HG03064 (cell line): Measurements from ENCODE around the gene SDK2.
"Not testable (repeated sequence)": the region's sequence is repeated elsewhere in the genome, so short reads cannot be mapped to it uniquely, and the experiment has no call there.

Experiments
- ATAC-seq: cut with Tn5 transposase; IDR thresholded peaks from one replicate; pipeline ENCODE4 v1.9.1; 2021; ENCODE audit warnings: low read depth; ENCODE audit not compliant: unreplicated experiment

The SDK2 gene

DNA sequence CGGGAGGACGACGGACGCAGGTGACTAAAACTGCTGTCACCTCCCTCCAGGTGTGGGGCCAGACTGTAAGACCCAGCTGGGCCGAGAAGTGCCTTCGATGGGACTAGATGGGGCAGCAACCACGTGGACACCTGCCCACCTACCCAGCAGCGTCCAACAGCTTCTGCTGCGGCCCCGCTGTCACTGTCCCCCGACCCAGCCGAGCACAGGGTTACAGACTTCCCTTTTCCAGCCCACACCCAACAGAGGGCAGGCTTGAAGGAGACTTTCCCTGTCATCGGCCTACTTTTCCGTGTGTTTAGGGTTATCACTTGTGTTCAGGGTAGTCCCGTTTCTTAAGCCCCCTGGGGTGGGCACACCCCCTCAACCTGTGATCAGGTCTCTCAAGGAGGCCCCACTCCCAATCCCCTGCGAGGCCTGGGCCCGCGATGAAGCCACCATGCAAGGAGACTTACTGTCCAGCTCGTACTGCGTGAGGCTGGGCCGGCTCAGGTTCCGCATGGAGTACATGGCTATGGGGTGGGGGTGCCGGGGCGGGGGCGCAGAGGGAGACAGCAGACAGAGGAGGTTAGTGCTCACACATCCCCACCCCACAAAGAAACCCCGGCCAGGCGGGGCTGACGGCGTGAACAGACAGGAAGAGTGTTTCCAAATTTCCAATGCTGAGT is 263.7 kb downstream of the SDK2 start:
- ATAC-seq: no peak

GRCh38 chr17:73379826-73380225 is 264.4 kb downstream of the SDK2 start:
- ATAC-seq: no peak

DNA sequence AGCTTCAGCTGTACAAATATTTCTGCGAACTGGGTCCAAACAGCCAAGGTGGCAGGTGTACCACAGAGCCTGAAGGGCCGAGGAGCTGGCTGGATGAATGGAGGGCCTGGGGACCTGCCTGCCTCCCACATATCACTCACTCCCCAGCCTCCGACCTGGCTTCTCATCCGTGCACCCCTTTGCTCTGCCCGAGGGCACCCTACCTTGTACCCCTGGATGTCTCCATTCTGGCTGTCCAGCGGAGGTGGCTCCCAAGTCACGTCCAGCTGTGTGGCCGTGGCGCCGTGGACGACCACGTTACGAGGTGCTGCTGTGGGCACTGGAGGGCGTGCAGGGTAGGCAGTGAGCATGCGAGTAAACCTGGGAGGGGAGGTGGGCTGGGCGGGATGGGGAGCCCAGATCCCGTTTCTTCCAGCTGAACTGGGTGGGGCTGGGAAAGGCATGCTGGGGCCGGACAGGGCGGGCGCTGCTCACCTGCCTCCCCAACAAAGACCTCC is 265.2 kb downstream of the SDK2 start:
- no peak for ATAC-seq

GRCh38 chr17:73376636-73377035 is 267.6 kb downstream of the SDK2 start:
- no peak for ATAC-seq

DNA sequence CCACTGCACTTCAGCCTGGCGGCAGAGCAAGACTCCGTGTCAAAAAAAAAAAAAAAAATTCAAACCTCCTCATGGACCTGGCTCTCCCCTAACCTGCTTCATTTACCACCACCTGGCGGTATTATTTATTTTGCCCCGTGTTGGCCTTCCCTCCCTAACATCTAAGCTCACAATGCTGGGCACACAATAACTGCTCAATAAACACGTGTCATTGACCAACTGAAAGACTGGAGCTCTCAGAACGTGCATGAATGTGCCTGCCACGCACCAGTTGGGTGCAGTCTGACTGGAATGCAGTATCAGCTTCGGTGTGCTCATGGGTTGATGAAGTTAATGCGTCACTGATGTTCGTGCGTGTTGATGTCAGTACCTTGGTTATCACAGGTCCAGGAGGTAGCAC is 268.1 kb downstream of the SDK2 start:
- ATAC-seq: no peak

DNA sequence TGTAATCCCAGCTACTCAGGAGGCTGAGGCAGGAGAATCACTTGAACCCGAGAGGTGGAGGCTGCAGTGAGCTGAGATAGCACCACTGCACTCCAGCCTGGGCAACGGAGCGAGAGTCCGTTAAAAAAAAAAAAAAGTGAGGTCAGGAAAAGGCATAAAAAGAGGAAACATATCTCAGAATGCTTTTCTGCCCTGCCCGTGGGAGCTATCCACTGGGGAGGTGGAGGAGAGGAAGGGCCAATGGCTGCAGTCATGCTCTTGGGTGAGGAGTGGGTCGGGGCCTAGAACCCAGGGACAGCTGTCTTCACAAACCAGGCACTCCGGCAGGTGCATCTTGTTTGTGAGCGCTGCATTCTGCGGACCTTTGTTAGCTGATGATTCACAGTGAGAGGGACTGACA is 272.4 kb downstream of the SDK2 start:
- no peak for ATAC-seq

DNA sequence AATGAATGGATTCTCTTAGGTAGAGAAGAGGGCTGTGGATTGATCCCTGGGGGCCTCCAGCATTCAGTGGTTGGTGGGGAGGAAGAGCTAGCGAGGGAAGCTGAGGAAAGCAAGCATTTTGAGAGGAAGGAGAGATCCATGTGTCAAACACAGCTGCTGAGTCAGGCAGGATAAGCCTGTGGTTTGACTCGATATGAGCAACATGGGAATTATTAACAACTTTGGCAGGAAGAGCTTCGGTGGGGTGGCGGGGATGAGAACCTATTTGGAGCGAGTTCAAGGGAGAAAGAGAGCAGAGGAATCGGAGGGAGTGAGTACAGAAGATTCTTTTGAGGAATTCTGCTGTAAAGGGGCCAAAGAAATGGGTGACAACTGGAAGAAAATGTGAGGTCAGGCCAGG is 273.0 kb downstream of the SDK2 start:
- ATAC-seq: no peak

DNA sequence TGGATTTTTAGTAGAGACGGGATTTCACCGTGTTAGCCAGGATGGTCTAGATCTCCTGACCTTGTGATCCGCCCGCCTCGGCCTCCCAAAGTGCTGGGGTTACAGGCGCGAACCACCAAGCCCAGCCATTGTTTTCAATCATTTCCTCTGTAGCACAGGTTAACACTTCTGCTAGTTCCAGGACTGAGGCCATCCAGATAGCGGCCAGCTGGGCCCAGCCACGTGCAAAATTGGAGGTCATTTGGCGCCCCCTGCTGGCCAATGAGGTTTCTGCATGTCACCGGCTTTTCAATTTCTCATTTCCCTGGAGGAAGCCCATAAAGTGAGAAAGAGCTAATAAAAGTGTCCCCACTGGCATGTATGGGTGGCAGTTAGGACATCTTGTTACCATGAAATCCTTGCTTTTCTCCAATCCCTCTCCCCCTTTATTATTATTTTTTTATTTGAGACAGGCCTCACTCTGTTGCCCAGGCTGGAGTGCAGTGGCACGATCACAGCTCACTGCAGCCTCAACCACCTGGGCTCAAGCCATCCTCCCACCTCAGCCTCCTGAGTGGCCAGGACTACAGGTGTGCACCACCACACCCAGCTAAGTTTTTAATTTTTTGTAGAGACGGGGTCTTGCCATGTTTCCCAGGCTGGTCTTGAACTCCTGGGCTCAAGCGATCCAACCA is 274.3 kb downstream of the SDK2 start:
- not testable (repeated sequence) for ATAC-seq

GRCh38 chr17:73369111-73369521 is 275.1 kb downstream of the SDK2 start:
- ATAC-seq: no peak

DNA sequence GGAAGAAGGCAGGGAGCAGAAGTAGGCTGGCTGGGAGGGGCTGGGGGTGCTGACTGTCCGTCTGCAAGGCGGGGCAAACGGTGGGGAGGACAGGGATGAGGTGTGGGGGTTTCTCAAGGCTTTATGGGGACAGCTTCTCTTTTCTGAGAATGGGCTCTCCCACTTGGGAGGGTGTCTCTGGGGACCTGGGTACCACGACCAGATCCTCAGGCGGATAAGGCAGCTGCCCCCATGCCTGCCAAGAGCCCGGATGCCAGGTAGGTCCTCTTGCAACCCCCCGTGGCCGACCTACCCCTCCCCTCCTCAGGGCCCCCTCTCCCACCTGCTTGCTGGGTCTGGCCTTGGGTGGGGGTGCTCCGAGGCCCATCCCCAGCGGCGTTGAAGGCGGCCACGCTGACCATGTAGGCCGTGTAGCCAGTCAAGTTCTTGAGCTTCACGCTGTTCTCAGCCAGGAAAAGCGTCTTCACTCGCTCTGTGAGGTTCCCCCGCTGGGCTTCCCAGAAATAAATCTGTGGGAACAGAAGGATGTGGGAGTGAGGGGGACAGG is 276.1 kb downstream of the SDK2 start:
- ATAC-seq: no peak

DNA sequence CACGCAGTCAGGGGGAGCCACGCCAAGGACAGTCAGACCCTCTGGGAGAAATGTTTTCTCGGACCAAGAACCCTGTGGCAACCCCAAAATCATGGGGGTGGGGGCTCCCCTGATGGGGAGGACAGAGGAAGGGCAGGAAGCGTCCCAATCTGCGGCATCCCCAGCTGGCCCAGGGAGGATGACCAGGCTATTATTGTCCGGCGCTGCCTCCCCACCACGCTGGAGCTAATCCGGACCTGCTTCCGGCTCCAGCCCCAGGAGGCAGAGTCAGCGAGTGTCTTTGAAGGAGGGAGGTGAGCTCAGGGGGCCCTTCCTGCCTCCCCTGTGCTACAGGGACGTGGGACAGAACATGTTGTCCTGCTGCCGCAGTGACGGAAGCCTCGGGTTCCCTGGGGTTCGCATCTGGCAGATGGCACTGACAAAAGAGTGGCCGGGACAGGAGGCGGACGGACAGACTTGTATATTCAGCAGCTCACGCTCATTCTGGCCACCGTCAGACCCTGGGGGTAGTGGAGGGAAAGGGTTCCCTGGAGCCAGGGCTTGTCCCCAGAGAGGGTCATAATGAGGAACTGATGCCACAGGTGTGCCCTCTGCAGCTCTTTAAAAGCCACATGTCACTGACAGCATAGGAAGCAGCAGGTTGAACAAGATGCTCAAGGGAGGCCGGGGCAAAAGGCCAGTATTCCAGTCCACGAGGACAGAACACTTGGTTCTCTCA is 278.2 kb downstream of the SDK2 start:
- no peak for ATAC-seq

GRCh38 chr17:73365301-73365874 is 278.9 kb downstream of the SDK2 start:
- no peak for ATAC-seq

DNA sequence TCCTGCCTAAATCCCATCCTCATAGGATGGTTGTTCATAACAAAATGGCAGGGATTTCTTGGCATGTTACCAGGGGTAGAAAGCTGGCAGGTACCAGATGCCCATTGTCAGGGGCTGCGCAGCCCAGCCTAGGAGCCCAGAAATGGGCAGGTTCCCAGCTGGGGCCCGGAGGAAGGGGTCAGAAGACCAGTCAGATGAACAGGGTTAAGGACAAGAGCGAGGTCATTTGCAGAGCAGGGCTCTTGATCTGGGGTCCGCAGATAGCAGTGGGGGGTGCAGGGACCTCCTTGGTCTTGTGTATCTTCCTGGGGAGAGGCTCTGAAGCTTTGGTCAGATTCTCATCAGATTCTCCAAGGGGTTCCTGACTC is 280.1 kb downstream of the SDK2 start:
- ATAC-seq: no peak

DNA sequence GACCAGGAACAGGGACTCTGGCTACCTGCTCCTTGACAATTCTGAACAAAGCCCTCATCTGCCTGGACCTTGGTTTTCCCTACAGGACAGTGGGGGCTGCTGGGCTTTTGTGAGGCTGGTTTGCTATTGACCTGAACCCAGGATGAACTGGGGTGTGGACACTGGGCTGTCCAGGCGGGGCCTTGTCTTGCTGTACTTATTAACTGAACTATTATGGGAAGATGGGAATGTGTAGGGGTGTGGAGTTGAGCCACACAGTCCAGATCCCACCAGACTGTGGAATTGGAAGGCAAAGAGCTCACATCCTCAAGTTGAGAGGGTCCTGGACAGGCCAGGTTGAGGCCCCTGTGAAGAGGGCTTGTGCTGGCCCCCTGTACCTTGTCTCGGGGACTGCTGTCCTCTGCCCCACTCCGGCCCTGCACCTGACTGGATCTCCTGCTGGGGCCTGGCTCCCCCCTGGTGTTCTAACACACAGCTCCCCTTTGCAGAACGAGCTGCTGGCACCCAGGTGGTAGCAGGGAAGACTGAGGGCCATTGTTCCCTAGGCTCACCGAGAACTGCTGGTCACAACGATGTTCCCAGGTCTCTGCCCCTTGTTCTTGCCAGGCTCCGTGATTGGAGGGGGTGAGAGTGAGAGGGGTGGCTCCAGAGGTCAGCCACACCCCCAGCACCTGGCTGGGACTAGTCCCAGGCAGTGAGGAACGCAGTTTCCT is 280.6 kb downstream of the SDK2 start:
- ATAC-seq: no peak

DNA sequence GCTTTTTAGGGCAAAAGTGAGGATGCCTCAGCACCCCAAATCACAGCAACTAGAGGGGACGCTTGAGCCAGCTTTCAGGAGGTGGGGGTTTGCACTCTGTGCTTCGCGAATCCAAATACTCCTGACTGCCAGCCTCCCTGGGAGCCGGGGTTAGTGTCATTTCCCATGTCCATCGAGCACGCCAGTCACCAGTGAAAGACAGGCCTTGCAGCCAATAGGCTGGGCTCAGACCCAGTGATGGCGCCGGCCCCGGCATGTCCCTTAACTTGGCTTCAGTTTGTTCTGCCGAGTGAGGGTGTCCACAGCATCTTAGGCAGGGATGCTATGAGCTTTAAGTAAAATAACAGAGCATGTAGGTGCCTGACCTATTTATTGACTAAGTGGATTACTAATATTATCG is 281.5 kb downstream of the SDK2 start:
- no peak for ATAC-seq

DNA sequence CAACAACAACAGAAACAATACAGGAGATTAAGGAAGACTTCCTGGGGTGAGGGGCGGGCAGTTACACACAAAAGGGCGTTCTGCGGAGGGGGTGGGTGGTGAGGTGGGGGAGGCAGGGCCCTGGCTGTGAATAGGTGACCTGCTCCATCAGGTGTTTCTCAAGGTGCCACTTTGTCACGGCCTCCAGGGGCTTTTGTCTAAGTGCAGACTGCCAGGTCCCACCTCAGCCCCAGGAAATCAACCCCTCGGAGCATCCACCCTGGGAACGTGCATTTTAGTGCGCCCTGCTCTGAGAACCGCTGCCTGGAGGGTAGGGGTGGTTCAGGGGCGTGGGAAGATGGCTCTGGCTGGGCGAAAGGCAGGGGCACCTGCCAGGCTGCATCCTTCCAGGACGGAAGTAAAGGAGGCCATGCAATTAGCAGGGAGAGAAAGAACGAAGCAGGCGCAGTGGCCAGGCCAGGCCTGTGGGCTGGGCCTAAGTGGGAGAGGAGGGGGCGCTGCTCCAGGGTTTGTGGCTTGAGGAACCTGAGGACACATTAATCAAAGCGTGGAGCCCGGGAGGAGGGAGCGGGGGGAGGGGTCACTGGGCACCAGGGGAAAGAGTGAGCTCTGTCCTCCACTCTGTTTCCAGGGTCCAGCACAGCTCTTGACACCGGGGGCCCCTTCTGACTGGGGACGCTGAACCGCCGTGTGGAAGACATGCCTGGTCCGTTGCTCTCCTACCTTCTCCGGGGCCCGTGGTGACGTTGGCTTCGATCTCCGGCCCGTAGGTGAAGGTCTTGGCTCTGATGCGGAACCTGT is 283.1 kb downstream of the SDK2 start:
- no peak for ATAC-seq

GRCh38 chr17:73359987-73360410 is 284.2 kb downstream of the SDK2 start:
- ATAC-seq: no peak

DNA sequence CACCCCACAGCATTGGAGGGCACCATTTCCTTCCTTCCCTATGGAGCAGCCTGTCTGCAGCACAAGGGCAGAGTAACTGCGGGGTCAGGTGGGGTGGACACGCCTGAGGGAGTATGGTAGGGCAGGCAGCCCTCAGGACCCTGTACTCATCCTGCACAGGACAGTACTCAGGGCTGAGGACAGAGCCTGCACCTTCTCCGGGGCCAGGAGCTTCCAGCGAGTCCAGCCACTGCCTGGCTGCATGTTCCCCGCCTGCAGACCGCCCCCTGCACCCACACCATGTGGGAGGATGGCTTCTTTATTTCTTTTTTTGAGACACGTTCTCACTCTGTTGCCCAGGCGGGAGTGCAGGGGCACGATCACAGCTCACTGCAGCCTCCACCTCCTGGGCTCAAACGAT is 284.9 kb downstream of the SDK2 start:
- ATAC-seq: no peak

- no peak for ATAC-seq
Measured at GRCh38 chr17:73358668-73359067, 285.6 kb downstream of the SDK2 start.

DNA sequence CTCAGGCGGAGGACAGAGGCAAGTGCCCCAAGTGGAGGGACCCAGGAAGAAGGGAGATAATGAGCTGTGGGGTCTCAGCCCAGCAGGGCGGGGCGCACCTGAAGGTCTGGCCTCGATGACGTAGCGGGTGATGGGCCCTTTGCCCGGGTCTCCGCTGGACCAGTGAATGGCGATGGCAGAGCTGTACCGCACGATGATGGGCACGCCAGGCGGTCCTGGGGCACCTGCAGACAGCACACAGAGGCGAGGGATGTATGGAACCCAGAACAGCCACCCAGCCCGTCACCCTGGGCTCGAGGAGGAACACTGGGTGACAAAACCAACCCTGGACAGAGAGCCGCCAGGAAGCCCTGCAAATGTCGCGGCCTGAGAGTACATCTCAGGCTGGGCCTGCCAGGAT is 286.3 kb downstream of the SDK2 start:
- no peak for ATAC-seq
